GM12872 (cell line): ENCODE data around the gene TRAPPC12.

Experiments used
- TF ChIP-seq, protein P1 (sequence below): IDR thresholded peaks from 3 replicates; pipeline ENCODE4 v1.5.1; 2011; ENCODE audit warnings: low read depth, mild to moderate bottlenecking, low read length, moderate library complexity; ENCODE audit not compliant: insufficient read depth

TRAPPC12 gene

DNA sequence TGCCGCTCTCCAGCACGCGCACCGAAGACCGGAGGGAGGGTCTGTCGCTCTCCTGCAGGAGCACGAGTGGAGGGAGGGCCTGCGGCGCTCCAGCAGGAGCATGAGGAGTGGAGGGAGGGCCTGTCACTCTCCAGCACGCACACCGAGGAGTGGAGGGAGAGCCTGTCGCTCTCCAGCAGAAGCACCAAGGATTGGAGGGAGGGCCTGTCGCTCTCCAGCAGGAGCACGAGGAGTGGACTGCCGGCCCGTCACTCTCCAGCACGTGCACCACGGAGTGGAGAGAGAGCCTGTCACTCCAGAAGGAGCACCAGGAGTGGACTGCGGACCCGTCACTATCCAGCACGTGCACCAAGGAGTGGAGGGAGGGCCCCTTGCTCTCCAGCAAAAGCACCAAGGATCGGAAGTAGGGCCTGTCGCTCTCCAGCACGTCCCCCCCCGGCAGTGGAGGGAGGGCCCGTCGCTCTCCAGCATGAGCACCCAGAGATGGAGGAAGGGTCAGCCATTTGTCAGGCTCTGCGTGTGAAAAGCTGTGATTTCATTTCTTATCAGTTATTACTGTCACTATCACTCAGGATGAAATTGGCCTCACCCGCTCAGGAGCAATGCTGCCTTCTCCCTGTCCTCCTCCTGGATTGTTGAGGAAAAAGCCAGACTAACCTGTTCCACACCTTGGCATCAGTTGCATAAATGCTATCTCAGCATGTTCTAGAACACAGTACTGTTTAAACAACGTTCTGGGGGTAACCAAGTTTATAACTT lies 103.9 kb downstream of the TRAPPC12 start:
- TF ChIP-seq, protein P1, sequence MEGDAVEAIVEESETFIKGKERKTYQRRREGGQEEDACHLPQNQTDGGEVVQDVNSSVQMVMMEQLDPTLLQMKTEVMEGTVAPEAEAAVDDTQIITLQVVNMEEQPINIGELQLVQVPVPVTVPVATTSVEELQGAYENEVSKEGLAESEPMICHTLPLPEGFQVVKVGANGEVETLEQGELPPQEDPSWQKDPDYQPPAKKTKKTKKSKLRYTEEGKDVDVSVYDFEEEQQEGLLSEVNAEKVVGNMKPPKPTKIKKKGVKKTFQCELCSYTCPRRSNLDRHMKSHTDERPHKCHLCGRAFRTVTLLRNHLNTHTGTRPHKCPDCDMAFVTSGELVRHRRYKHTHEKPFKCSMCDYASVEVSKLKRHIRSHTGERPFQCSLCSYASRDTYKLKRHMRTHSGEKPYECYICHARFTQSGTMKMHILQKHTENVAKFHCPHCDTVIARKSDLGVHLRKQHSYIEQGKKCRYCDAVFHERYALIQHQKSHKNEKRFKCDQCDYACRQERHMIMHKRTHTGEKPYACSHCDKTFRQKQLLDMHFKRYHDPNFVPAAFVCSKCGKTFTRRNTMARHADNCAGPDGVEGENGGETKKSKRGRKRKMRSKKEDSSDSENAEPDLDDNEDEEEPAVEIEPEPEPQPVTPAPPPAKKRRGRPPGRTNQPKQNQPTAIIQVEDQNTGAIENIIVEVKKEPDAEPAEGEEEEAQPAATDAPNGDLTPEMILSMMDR, result no peak

DNA sequence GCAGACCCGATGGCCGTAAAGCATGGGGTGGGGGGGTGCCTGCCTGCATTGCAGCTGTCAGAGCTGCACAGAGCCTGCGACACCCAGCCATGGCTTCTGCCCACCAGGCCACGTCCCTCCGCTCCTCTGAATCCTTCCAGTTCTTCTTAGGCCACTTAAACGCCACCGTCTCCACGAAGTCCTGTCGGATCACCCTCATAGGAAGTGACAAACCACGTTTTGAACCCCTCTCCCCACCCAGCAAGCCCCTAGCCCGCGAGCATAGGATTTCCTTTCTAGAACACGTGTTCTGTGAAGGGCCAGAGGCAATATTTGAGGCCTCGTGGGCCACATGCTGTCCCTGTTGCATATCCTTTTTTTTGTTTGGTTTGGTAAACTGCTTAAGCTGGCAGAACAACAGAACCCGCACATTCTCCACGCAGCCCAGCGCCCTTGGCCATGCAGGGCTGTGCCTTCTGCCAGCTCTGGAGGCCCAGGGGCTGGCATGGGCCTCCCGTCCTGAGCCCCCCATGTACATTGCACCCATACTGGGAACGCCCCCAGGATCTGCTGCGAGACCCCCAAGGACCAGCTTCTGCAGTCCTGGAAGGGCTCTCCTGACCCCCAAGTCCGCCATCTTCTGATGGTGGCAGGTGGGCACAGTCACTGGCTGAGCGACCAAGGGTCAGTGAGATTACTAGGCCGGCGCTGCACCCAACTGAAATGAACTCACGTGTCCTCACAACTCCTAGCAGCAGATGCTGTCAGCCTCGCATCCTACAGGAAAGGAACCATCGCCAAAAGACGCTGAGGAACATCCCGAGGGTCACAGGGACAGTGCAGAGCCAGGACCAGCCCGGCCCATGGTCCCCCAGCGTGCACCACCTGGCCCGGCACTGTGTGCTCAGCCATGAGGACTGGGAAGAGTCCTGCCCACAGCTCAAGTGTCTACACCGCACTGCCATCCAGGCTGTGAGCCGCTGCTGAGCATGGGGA lies 104.8 kb downstream of the TRAPPC12 start:
- TF ChIP-seq, protein P1, result no peak

DNA sequence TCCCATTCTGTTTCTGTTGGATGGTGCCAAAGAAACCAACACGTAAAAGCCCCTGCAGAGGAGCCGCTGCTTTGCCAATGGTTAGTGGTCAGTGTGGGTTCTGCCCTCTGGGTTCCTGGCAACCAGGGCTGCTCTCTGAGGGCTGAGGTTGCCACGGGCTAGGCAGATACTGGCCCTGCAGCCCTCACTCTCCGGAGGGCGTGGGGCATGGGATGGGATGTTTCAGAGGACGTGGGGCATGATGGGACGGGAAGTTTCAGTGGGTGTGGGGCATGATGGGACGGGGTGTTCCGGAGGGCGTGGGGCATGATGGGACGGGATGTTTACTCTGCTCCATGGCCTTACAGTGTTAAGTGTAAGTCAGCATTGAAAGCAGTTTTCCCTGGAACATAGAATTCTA lies 105.7 kb downstream of the TRAPPC12 start:
- TF ChIP-seq, protein P1, result no peak

DNA sequence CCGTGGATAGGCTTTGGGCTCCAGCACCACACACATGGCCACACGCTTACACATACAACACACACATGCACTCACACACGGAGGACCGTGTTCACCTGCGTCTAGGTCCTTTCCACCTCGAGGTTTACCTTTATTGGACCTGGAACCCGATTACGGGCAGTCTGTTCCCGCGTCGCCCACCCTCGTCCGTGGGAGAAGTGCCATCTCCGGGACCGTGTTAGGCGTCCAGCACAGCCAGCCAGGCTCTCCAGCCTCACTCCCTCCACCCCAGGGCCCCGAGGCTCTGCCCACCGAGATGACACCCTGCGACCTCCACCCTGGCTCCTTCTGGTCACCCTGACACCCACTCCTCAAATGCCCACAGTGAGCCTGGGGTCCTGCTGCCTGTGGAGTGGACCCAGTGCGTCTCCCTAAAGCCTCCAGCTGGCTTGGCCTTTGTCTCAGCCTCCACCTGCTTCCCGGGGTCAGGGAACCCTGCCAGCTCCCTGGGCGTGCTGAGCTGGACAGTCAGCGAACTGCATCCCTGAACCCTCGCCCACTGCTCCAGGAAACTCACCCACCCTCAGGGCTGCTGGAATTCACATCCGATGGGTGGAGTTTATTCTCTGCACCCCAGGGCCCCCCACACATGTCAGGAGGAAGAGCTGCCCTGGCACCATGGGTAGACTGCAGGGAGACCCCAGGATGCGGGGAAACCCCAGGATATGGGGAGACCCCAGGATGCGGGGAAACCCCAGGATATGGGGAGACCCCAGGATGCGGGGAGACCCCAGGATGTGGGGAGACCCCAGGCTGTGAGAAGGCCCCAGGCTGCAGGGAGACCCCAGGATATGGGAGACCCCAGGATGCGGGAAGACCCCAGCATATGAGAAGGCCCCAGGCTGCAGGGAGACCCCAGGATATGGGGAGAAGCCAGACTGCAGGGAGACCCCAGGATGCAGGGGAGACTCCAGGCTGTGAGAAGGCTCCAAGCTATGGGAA lies 106.8 kb downstream of the TRAPPC12 start:
- TF ChIP-seq, protein P1, result no peak

DNA sequence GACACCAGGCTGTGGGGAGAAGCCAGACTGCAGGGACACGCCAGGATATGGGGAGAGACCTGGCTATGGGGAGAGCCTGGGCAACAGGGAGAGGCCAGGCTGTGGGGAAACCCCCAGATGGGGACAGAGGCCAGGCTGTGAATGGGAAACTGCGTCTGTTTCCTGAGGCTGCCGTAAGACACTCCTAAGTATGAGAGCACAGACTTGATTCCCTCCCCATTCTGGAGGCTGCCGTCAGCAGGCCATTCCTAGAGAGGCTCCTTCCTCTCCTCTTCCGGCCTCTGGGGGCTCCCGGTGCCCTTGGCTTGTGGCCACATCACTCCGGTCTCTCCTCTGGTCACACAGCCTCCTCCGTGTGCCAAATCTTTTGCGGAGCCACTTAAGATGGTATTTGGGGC lies 107.5 kb downstream of the TRAPPC12 start:
- TF ChIP-seq, protein P1, result no peak

DNA sequence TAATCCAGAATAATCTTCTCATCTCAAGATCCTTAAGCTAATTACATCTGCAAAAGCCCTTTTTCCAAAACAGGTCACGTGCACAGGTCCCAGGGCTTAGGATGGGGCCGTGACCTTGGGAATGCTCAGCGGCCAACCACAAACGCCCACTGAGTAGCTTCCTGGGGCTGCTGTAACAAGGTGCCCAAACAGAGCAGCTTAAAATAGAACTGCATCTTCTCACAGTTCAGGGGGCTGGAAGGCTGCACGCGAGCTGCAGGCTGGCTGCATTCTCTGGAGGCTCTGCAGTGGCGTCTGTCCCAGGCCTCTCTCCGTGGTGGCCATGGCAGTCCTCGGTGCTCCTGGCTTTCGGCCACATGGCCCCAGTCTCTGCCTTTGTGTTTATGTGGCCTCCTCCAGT lies 107.9 kb downstream of the TRAPPC12 start:
- TF ChIP-seq, protein P1, result no peak
